Measurements from ENCODE around the gene SEC24D.

GRCh38 chr4:118760092-118760491, 75.8 kb downstream of the SEC24D start:
- TF ChIP-seq POLR2AphosphoS5 (IDR thresholded peaks at IDR 0.05; ENCODE audit: low read depth, low read length): no peak
- no peak for TF ChIP-seq POLR2A (IDR thresholded peaks at IDR 0.05; ENCODE audit: low read depth, low read length)
- no peak for TF ChIP-seq TAF1 (IDR thresholded peaks at IDR 0.05; ENCODE audit: borderline replicate concordance, low read depth, low read length)

Data from GM12892 (cell line).